Esophagus squamous epithelium (tissue), 4 donors: Measurements from ENCODE around the gene NRXN2.

Experiments used
- CTCF ChIP-seq, 6 experiments: fragments of 450-650 bp in 4 of 6; fragments of 200-600 bp in 2 of 6; sonication (generic) in 2 of 6; IDR thresholded peaks; one replicate each; pipeline ENCODE4 v1.5.1; 2016 to 2019; ENCODE audit warnings: antibody characterized with exemption in 6 of 6, mild to moderate bottlenecking in 4 of 6, moderate library complexity in 4 of 6
- POLR2A ChIP-seq, 4 donors: fragments of 450-650 bp; IDR thresholded peaks; one replicate each; pipeline ENCODE4 v1.6.1; 2017; ENCODE audit warnings: antibody characterized with exemption in 4 of 4, mild to moderate bottlenecking in 4 of 4, moderate library complexity in 3 of 4

GRCh38 chr11:64715756-64716472 lies 7.1 kb downstream of the NRXN2 start:
- no peak for TF ChIP-seq CTCF (IDR thresholded peaks at IDR 0.05)
- no peak for TF ChIP-seq POLR2A (IDR thresholded peaks at IDR 0.05)
